GM12801 (cell line): ENCODE data around the gene NCAPH2.

Source experiments
- TF ChIP-seq, protein P1 (sequence below): IDR thresholded peaks from one replicate; pipeline ENCODE4 v1.5.1; 2011; ENCODE audit warnings: control low read depth; ENCODE audit not compliant: insufficient read length; ENCODE audit errors: extremely low read depth

Gene NCAPH2

DNA sequence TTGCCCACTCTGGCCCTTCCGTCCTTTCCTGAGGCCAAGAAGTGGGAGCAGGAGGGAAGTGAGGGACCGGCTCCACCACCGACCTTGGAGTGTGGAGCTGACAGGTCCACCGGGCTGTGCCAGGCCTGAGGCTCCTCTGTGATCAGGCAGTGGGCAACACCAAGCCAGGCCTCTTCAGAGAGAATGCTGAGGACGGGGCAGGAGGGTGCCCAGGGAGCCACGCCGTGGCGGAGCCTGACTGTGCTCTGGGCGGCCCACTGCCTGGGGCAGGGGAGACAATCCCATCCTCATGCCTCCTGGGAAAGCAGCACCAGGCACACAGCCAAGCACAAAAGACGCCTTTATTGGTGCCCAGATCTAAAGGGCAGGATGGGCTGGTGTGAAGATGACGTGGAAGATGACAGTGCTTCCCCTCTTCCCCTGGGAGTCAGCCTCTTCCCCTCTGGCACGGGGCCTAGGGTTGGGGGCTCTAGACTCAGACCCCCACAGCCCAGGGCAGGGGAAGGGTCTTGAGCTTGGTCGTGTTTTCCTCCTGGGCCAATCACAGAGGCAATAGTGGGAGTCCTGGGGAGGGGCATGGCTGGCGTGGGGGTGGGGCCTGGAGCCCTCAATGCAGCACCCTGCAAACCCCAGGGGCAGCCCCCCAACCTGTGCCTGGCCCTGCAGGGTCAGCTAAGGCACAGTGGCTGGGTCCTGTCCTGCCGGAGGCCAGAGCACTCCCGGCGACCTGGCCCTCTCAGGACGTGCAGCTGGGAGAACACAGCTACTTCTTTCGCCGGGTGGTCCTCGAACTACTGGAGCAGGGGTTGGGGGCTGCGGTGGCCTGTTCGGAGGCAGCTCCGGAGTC is 5.2 kb upstream of the NCAPH2 start:
- TF ChIP-seq, protein P1, sequence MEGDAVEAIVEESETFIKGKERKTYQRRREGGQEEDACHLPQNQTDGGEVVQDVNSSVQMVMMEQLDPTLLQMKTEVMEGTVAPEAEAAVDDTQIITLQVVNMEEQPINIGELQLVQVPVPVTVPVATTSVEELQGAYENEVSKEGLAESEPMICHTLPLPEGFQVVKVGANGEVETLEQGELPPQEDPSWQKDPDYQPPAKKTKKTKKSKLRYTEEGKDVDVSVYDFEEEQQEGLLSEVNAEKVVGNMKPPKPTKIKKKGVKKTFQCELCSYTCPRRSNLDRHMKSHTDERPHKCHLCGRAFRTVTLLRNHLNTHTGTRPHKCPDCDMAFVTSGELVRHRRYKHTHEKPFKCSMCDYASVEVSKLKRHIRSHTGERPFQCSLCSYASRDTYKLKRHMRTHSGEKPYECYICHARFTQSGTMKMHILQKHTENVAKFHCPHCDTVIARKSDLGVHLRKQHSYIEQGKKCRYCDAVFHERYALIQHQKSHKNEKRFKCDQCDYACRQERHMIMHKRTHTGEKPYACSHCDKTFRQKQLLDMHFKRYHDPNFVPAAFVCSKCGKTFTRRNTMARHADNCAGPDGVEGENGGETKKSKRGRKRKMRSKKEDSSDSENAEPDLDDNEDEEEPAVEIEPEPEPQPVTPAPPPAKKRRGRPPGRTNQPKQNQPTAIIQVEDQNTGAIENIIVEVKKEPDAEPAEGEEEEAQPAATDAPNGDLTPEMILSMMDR: no peak

DNA sequence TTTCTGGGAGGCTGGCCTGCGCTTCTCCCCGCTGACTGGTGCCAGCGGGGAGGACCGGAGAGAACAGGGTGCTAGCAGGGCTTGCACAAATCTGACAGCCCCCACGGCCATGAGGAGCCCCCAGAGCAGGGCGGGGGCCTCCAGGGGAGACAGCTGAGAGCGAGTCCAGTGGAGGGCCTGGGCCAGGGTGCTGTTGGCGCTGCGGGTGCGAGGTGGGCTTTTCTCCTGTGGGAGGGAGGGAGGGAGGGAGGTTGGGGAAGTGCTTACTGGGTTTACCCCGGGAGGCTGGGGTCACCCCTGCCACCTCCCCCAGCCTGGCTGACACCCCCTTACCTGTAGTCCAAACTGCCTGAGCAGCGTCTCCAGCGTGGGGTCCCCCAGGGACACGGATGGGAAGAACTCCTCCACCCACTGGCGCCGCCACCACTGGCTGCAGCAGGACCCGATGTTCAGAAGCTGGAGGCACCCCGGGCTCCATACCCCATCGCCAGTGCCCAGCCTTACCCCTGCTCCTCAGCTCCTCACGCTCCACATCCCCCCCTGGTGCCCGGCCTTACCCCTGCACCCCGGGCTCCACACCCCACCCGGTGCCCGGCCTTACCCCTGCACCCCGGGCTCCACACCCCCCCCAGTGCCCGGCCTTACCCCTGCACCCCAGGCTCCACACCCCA is 4.4 kb upstream of the NCAPH2 start:
- TF ChIP-seq, protein P1: no peak

DNA sequence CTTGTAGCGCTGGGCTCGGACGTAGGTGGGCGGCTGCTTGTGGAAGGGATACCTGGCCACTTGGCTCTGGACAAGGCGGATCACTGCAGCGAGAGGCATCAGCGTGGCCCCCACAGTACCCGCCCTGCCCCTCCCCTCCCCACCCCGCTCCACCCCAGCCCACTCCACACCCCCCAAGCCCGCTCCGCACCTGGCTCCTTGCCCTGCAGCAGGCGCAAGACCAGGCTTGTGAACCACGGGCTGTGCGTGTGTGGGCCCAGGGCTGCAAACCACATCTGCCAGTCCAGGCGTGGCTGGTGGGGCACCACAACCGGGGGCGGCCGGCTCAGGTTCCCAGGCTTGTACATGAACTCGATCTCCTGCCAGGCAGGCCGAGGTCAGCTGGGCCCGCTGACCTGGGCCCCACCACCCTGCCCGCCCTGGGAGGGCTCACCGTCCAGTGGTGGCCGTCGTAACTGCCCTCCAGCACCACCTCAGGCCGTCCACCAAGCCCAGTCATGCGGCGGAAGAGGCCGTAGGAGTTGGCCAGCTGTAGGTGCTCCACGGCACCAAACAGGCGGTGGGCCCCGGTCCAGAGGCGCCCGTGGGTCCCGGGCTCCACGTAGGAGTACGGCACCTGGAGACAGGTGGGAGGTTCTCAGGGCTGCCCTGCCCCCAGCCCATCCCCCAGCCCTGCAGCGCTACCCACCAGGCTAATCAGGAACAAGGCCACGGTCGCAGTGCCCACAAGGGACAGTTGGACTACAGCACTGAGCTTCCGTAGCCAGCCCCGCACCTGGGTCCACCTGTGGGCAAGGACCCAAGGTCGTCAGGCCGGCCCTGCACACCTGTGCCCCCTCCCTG is 3.4 kb upstream of the NCAPH2 start:
- TF ChIP-seq, protein P1: no peak

DNA sequence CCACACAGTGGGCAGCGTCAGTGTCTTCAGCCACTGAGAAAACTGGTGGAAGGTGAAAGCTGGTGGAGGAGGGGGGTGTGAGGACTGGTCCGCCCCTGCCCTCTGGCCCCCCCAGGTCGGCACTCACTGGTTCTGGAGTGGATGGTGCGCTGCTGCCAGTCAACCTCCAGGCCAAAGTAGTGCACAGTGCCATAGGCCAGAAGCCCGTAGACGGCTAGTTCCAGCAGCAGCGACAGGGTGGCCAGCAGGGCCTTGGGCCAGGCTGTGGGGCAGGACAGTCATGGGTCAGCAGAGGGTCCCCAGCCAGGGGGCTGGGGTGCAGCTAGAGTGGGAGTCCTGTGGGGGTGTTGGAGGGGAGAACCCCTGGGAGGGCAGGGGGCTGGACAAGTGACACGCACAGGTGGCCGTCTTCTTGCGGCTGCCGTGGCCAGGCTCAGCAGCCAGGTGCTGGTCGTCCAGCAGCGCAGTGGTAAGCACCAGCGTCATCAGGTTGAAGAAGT is 2.7 kb upstream of the NCAPH2 start:
- TF ChIP-seq, protein P1: no peak

DNA sequence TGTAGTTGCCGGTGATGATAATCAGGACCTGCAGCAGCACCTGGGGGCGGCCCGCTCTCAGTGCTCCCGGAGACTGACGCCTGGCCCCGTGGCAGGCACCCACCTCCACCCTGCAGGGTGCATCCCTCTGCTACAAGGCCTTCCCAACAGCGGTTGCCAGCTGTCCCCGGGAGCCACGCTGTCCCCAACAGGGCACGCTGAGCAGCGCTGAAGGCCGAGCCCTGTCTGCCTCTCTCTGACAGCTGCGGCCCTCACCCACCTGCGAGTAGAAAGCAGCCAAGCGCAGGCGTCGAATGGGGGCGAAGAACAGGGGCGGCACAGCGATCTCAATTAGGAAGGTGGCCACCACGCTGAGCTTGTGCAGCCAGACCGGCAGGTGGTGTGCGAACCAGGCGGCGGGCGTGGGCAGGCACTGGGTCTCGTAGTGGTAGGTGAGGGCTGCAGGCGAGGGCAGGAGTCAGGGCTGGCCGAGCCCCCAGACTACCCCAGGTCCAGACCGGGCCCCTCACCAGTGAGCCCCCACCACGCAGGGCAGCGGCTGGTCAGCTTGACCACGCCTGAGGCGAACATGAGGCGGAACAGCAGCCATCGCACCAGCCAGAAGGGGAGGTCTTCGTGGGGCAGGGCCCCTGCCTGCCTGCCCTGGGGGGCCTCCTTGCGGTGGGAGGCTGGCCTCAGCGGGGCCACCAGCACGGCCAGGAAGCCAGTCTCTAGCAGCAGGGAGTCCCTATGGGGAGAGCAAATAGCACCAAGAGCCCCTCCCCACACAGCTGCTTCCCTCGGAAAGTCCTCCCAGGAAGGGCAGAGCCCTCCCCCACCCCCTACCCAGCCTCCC is 2.0 kb upstream of the NCAPH2 start:
- TF ChIP-seq, protein P1: no peak

DNA sequence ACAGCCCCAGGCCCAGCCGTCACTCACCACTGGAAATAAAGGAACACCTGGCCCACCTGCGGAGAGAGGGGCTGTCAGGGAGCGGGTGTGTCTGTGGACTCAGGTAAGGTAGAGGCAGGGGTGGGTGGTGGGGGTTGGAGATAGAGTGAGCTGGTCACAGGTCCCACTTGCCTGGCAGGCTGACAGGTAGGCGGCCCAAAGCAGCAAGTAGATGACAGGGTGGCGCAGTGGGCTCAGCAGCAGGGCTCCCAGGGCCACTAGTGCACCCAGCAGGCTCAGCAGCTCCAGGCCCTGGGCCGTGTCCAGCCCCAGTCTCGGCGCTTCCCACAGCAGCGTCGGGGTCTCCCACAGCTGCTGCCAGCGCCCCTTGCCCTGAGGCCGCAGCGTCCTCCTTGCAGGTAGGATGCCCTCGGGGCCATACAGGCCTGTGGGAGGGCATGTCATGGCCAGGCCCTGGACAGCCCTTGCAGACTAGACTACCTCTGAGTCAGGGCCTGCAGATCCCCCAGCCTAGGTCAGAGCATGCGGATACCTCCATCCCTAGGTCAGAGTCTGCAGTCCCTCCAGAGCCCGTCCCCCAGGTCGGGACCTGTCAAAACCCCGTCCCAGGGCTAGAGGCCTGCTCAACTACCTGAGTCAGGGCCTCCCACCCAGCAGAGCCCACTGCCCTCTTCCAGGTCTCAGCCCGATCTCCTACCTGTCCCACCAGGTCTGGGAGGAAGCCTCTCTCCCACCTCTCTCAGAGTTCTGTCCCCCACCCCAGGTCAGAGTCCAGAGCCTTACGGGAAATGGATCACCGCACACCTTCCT is 1.2 kb upstream of the NCAPH2 start:
- TF ChIP-seq, protein P1: no peak
